ENCODE measurements around the gene ELMOD1. TPM values are rescaled to one million over a fixed set of nuclear protein-coding genes. Genes with fewer than 3 reads are reported as not detected.

Gene ELMOD1
- total RNA-seq, 1 donor from 2014 or later: not detected

- intact Hi-C loops (cut with DNase I): no loop called here
- H3K4me1 ChIP-seq: no peaks in the 10 kb centered on the region
- TF ChIP-seq CTCF (IDR thresholded peaks at IDR 0.05): no peak
These were observed 116.9 kb downstream of the ELMOD1 start for GRCh38 chr11:107707807-107708206.

GRCh38 chr11:107708792-107709191 is 117.8 kb downstream of the ELMOD1 start:
- Histone ChIP-seq H3K4me1 (no peaks in the 10 kb centered on the region), H3K9me3 (no peaks in the 10 kb centered on the region), H3K4me3 (no peak overlapping the region), H3K36me3 (no peaks in the 10 kb centered on the region), H3K27me3 (no peaks in the 10 kb centered on the region), H3K27ac (no peak overlapping the region)
- DNase-seq (ENCODE audit: low spot score in 2 of 2): no peak
- no peak for TF ChIP-seq CTCF (IDR thresholded peaks at IDR 0.05)
- intact Hi-C loops (cut with DNase I): no loop called here

More at GRCh38 chr11:107707807-107708206, 116.9 kb downstream of the ELMOD1 start:
- DNase-seq (ENCODE audit: low spot score in 2 of 2): no peak
- Histone ChIP-seq H3K27me3 (no peaks in the 10 kb centered on the region), H3K4me3 (no peak overlapping the region), H3K36me3 (no peaks in the 10 kb centered on the region), H3K9me3 (no peaks in the 10 kb centered on the region), H3K27ac (no peak overlapping the region)

GRCh38 chr11:107710301-107710700 is 119.4 kb downstream of the ELMOD1 start:
- no peaks in the 10 kb centered on the region for H3K27me3 ChIP-seq
- H3K4me3 ChIP-seq: no peak overlapping the region
- DNase-seq (ENCODE audit: low spot score in 2 of 2): no peak
- no peaks in the 10 kb centered on the region for H3K9me3 ChIP-seq
- no peak for TF ChIP-seq CTCF (IDR thresholded peaks at IDR 0.05)
- intact Hi-C loops (cut with DNase I): no loop called here
- H3K4me1 ChIP-seq: no peaks in the 10 kb centered on the region
- no peaks in the 10 kb centered on the region for H3K36me3 ChIP-seq
- no peak overlapping the region for H3K27ac ChIP-seq

- no peaks in the 10 kb centered on the region for H3K36me3 ChIP-seq
- H3K27ac ChIP-seq: no peak within 1 kb of the TSS
- H3K4me3 ChIP-seq: no peak within 1 kb of the TSS
- no peaks in the 10 kb centered on the region for H3K9me3 ChIP-seq
- H3K27me3 ChIP-seq: no peaks in the 10 kb centered on the region
- H3K4me1 ChIP-seq: no peaks in the 10 kb centered on the region
- no peak for DNase-seq (ENCODE audit: low spot score in 2 of 2)
- intact Hi-C loops (cut with DNase I): no loop called here
- TF ChIP-seq CTCF (IDR thresholded peaks at IDR 0.05): no peak
These were observed 121.2 kb downstream of the ELMOD1 start, which contains the start of gene SLN for GRCh38 chr11:107711861-107712755. Gene SLN (minus strand): TSS chr11:107712056.

DNA sequence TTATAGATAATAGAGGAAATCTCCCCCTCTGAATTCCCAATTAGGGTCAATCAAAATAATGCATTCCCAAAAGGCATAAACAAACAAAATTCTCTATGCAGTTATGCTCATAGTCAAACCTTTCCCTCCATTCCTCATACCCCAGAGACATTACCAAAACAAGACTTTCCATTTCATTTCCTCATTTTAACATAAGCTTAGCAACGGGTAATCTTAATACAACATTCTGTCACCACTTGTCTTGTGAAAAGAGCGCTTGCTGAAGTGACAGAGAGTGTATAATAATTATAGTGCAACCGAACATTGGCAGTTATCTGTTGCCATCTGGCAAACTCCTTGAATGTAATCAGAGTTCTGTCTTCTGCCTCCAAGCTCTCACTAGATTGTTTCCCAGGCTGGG is 122.1 kb downstream of the ELMOD1 start:
- intact Hi-C loops (cut with DNase I): no loop called here
- no peak for DNase-seq (ENCODE audit: low spot score in 2 of 2)
- H3K27ac ChIP-seq: no peak overlapping the region

More for the DNA sequence above, 122.1 kb downstream of the ELMOD1 start:
- TF ChIP-seq CTCF (IDR thresholded peaks at IDR 0.05): no peak
- no peaks in the 10 kb centered on the region for H3K9me3 ChIP-seq
- no peaks in the 10 kb centered on the region for H3K27me3 ChIP-seq
- H3K4me3 ChIP-seq: no peak overlapping the region
- H3K4me1 ChIP-seq: no peaks in the 10 kb centered on the region
- no peaks in the 10 kb centered on the region for H3K36me3 ChIP-seq

Other genes starting within 250 kb of the ELMOD1 start
- gene CWF19L2, start 133.3 kb upstream of the ELMOD1 start, total RNA-seq: 10.2 TPM
- gene ALKBH8, start 25.4 kb upstream of the ELMOD1 start, total RNA-seq: 0.32 TPM
- not detected for gene SLN, start 120.9 kb downstream of the ELMOD1 start, total RNA-seq